IMR-90 (cell line): ENCODE data around the gene RRP1. TPM values are rescaled to one million over a fixed set of nuclear protein-coding genes. Genes with fewer than 3 reads are reported as not detected.

Experiments used
- ATAC-seq: fragments of 200-7000 bp; cut with Tn5 transposase; 2 replicates; pipeline ENCODE4 v1.9.1; 2020; ENCODE audit warnings: low read depth, mild to moderate bottlenecking, moderate library complexity
- BruUV-seq: library from RNA; stranded (reverse); fragments of 400-500 nt; replicated peaks from 2 replicates; lab custom pipeline; 2021; lab: Mats Ljungman, UMichigan
- CTCF ChIA-PET: fragments of 300-600 bp; formaldehyde crosslinking; extraction: SDS; loops from one replicate; lab custom pipeline; 2021; ENCODE audit warnings: antibody characterized with exemption; lab: Yijun Ruan, JAX
- POLR2A ChIA-PET: fragments of 300-600 bp; sonication (Branson Sonifier 250); formaldehyde crosslinking; loops from one replicate; lab custom pipeline; 2022; ENCODE audit warnings: antibody characterized with exemption; ENCODE audit not compliant: unreplicated experiment; lab: Charles Lee
- DNase-seq: peaks from one replicate; pipeline ENCODE4 v3.0.0; 2013
- H2AFZ ChIP-seq: replicated peaks from 2 replicates; pipeline ENCODE3; 2013; ENCODE audit warnings: low read length, mild to moderate bottlenecking; ENCODE audit not compliant: poor library complexity
- H2AK5ac ChIP-seq: 2 replicates; pipeline ENCODE4 v1.6.1; 2013; ENCODE audit warnings: low read depth, low read length, inconsistent platforms
- H2AK9ac ChIP-seq: replicated peaks from 2 replicates; pipeline ENCODE3; 2013; ENCODE audit warnings: mild to moderate bottlenecking, low read depth, low read length, moderate library complexity; ENCODE audit not compliant: poor library complexity
- H2BK120ac ChIP-seq: 2 replicates; pipeline ENCODE4 v1.6.1; 2013; ENCODE audit warnings: low read depth, low read length, inconsistent platforms
- H2BK15ac ChIP-seq: 3 replicates; pipeline ENCODE4 v1.6.1; 2013; ENCODE audit warnings: low read depth, low read length, inconsistent platforms
- H2BK20ac ChIP-seq: 2 replicates; pipeline ENCODE4 v1.6.1; 2013; ENCODE audit warnings: low read depth, mild to moderate bottlenecking, inconsistent platforms, low read length, moderate library complexity
- H2BK5ac ChIP-seq: 2 replicates; pipeline ENCODE4 v1.6.1; 2013; ENCODE audit warnings: mild to moderate bottlenecking, low read depth, low read length, inconsistent platforms; ENCODE audit not compliant: poor library complexity, severe bottlenecking
- H3K14ac ChIP-seq: replicated peaks from 2 replicates; pipeline ENCODE4 v1.6.1; 2013; ENCODE audit warnings: low read depth, low read length, inconsistent platforms
- H3K18ac ChIP-seq: 2 replicates; pipeline ENCODE4 v1.6.1; 2013; ENCODE audit warnings: low read depth, low read length, control low read depth
- H3K23ac ChIP-seq: 2 replicates; pipeline ENCODE4 v1.6.1; 2013; ENCODE audit warnings: low read depth, low read length, inconsistent platforms
- H3K27ac ChIP-seq: 2 replicates; pipeline ENCODE4 v1.5.1; 2013; ENCODE audit warnings: mild to moderate bottlenecking, control low read depth, low read length; ENCODE audit not compliant: insufficient read depth
- H3K27me3 ChIP-seq: 2 replicates; pipeline ENCODE4 v1.6.1; 2013; ENCODE audit warnings: low read length; ENCODE audit not compliant: control insufficient read depth, insufficient read depth
- H3K36me3 ChIP-seq: 2 replicates; pipeline ENCODE4 v1.6.1; 2013; ENCODE audit warnings: low read length, mixed read lengths; ENCODE audit not compliant: control insufficient read depth, insufficient read depth
- H3K4ac ChIP-seq: 2 replicates; pipeline ENCODE4 v1.6.1; 2013; ENCODE audit warnings: low read depth, low read length, inconsistent platforms
- H3K4me1 ChIP-seq: 2 replicates; pipeline ENCODE4 v1.6.1; 2013; ENCODE audit warnings: low read length, mixed read lengths; ENCODE audit not compliant: control insufficient read depth, insufficient read depth
- H3K4me2 ChIP-seq: 2 replicates; pipeline ENCODE4 v1.6.1; 2013; ENCODE audit warnings: low read depth, mild to moderate bottlenecking, control low read depth, low read length, moderate library complexity
- H3K4me3 ChIP-seq: 2 replicates; pipeline ENCODE4 v1.5.1; 2013; ENCODE audit warnings: low read depth, mild to moderate bottlenecking, control low read depth, low read length, moderate library complexity; ENCODE audit not compliant: insufficient read depth
- H3K56ac ChIP-seq: 2 replicates; pipeline ENCODE4 v1.6.1; 2013; ENCODE audit warnings: low read length, inconsistent platforms; ENCODE audit not compliant: insufficient read depth; ENCODE audit errors: extremely low read depth
- H3K79me1 ChIP-seq, 2 experiments: 2 replicates each; pipeline ENCODE4 v1.6.1; 2013; ENCODE audit warnings: low read length in 2 of 2, inconsistent platforms in 1 of 2, low read depth in 1 of 2
- H3K9ac ChIP-seq: 2 replicates; pipeline ENCODE4 v1.6.1; 2013; ENCODE audit warnings: low read depth, low read length, control low read depth
- H3K9me1 ChIP-seq: 2 replicates; pipeline ENCODE4 v1.6.1; 2013; ENCODE audit warnings: low read length, inconsistent platforms; ENCODE audit not compliant: insufficient read depth
- H3K9me3 ChIP-seq: 2 replicates; pipeline ENCODE4 v1.6.1; 2013; ENCODE audit warnings: low read length; ENCODE audit not compliant: control insufficient read depth, insufficient read depth
- H4K20me1 ChIP-seq: 2 replicates; pipeline ENCODE4 v1.6.1; 2013; ENCODE audit warnings: low read length, inconsistent platforms; ENCODE audit not compliant: insufficient read depth
- H4K5ac ChIP-seq: 2 replicates; pipeline ENCODE4 v1.6.1; 2013; ENCODE audit warnings: mild to moderate bottlenecking, low read depth, low read length, control low read depth
- H4K8ac ChIP-seq, 2 experiments: 2 replicates each; pipeline ENCODE4 v1.6.1; 2013; ENCODE audit warnings: low read depth in 2 of 2, low read length in 2 of 2, control low read depth in 1 of 2, inconsistent platforms in 1 of 2
- H4K91ac ChIP-seq: 2 replicates; pipeline ENCODE4 v1.6.1; 2013; ENCODE audit warnings: low read depth, low read length, inconsistent platforms; ENCODE audit not compliant: insufficient read depth
- BHLHE40 ChIP-seq: fragments of 150-350 bp; IDR thresholded peaks from 2 replicates; pipeline ENCODE4 v1.6.1; 2016; ENCODE audit warnings: mild to moderate bottlenecking, low read depth, low read length
- CEBPB ChIP-seq: IDR thresholded peaks from 2 replicates; pipeline ENCODE4 v1.6.1; 2012; ENCODE audit warnings: low read depth, low read length, improper control_type of control experiment
- CHD1 ChIP-seq: IDR thresholded peaks from 2 replicates; pipeline ENCODE4 v1.6.1; 2012; ENCODE audit warnings: low read depth, low read length, improper control_type of control experiment
- CTCF ChIP-seq: conservative IDR thresholded peaks from 2 replicates; pipeline ENCODE4 v1.5.1; 2012; ENCODE audit warnings: mild to moderate bottlenecking, low read depth, low read length, improper control_type of control experiment
- ELK1 ChIP-seq: fragments of 150-350 bp; IDR thresholded peaks from 2 replicates; pipeline ENCODE4 v1.6.1; 2016; ENCODE audit warnings: low read depth, mild to moderate bottlenecking, low read length, moderate library complexity, borderline replicate concordance
- FOS ChIP-seq: fragments of 150-350 bp; IDR thresholded peaks from 2 replicates; pipeline ENCODE4 v1.6.1; 2016; ENCODE audit warnings: low read depth, low read length
- MAFK ChIP-seq: IDR thresholded peaks from 2 replicates; pipeline ENCODE4 v1.6.1; 2012; ENCODE audit warnings: low read depth, low read length, improper control_type of control experiment
- MAZ ChIP-seq: IDR thresholded peaks from 2 replicates; pipeline ENCODE4 v1.6.1; 2012; ENCODE audit warnings: low read depth, mild to moderate bottlenecking, low read length, improper control_type of control experiment, moderate library complexity, borderline replicate concordance
- MXI1 ChIP-seq: IDR thresholded peaks from 2 replicates; pipeline ENCODE4 v1.6.1; 2012; ENCODE audit warnings: low read depth, mild to moderate bottlenecking, low read length, moderate library complexity, borderline replicate concordance
- NFE2L2 ChIP-seq: fragments of 150-350 bp; IDR thresholded peaks from 2 replicates; pipeline ENCODE4 v1.6.1; 2016; ENCODE audit warnings: low read depth, mild to moderate bottlenecking, low read length
- POLR2A ChIP-seq: IDR thresholded peaks from 2 replicates; pipeline ENCODE4 v1.6.1; 2012; ENCODE audit warnings: mild to moderate bottlenecking, low read depth, low read length
- RAD21 ChIP-seq: IDR thresholded peaks from 2 replicates; pipeline ENCODE4 v1.6.1; 2012; ENCODE audit warnings: low read length, improper control_type of control experiment
- RCOR1 ChIP-seq: IDR thresholded peaks from 2 replicates; pipeline ENCODE4 v1.6.1; 2012; ENCODE audit warnings: mild to moderate bottlenecking, low read length, improper control_type of control experiment; ENCODE audit not compliant: insufficient replicate concordance
- RFX5 ChIP-seq: IDR thresholded peaks from 2 replicates; pipeline ENCODE4 v1.8.0; 2012; ENCODE audit warnings: low read depth, mild to moderate bottlenecking, low read length, moderate library complexity
- SMC3 ChIP-seq: fragments of 150-350 bp; IDR thresholded peaks from 2 replicates; pipeline ENCODE4 v1.6.1; 2016; ENCODE audit warnings: low read depth, mild to moderate bottlenecking, antibody characterized with exemption, low read length, moderate library complexity
- WGBS, 2 experiments: methylation state at CpG; one replicate each; pipeline versions ENCODE4 v1.1.5 to v1.1.7; 2013; ENCODE audit warnings: missing lambda C conversion rate in 2 of 2; ENCODE audit not compliant: insufficient read length in 1 of 2; ENCODE audit errors: extremely low coverage in 2 of 2; 5-methylcytosine and 5-hydroxymethylcytosine counted together
- dilution Hi-C: fragments of 300-500 bp; cut with HindIII; formaldehyde crosslinking; loops from one replicate; pipeline ENCODE4 v1.14.3; 2018; ENCODE audit warnings: low sequenced_read_pairs; ENCODE audit not compliant: unreplicated experiment
- in situ Hi-C: fragments of 300-500 bp; cut with MboI; formaldehyde crosslinking; loops from 3 replicates; pipeline ENCODE4 v1.14.3; 2019; ENCODE audit warnings: low sequenced_read_pairs, inconsistent platforms, mixed read lengths
- intact Hi-C: fragments of 100-400 bp; cut with micrococcal nuclease; formaldehyde crosslinking; loops from 2 replicates; pipeline ENCODE4 v1.10.0; 2022
- polyA plus RNA-seq, 3 experiments: library from polyadenylated mRNA; depleted of rRNA; stranded (reverse); fragments of >200 nt; gene quantifications; 2 replicates each; pipeline ENCODE4 v1.2.3, GENCODE V29; 2012; ENCODE audit warnings: low replicate concordance in 1 of 3
- total RNA-seq: library from RNA; depleted of rRNA; stranded (reverse); fragments of >200 nt; gene quantifications from 2 replicates; pipeline ENCODE4 v1.2.3, GENCODE V29; 2012
- TF ChIP-seq, protein P1 (sequence below): fragments of 150-350 bp; IDR thresholded peaks from 2 replicates; pipeline ENCODE4 v1.6.1; 2017; ENCODE audit warnings: mild to moderate bottlenecking, antibody characterized with exemption, low read length, low read depth

RRP1 gene
- total and polyA plus RNA-seq, 2 of the 4 experiments (the other 2 are of a cell fraction): 20.2 to 23.3 TPM

GRCh38 chr21:43812957-43813655 lies 23.7 kb downstream of the RRP1 start:
- Histone ChIP-seq H4K5ac (no peak overlapping the region), H3K4me2 (no peak overlapping the region), H3K18ac (no peak overlapping the region), H2BK120ac (no peak overlapping the region), H4K20me1 (peaks cover 7% of the 10 kb centered on the region), H2BK15ac (no peak overlapping the region; the same call in 2 of the 3 replicates), H3K36me3 (no peaks in the 10 kb centered on the region), H2AK5ac (no peak overlapping the region), H3K9me1 (no peaks in the 10 kb centered on the region), H3K79me1 (no peaks in the 10 kb centered on the region), H3K23ac (no peak overlapping the region), H3K9ac (no peak overlapping the region), H3K4ac (no peak overlapping the region), H2AK9ac (no peak overlapping the region), H3K27ac (no peak overlapping the region), H2AFZ (peak overlapping the region; percentile 11), H4K8ac (no peak overlapping the region), H2BK5ac (no peak overlapping the region), H3K27me3 (no peaks in the 10 kb centered on the region; the same call in 1 of the 2 replicates), H2BK20ac (no peak overlapping the region), H3K4me1 (peaks cover 2% of the 10 kb centered on the region; the same call in 1 of the 2 replicates), H3K9me3 (no peaks in the 10 kb centered on the region), H4K91ac (no peak overlapping the region), H3K4me3 (no peak overlapping the region), H3K14ac (no peak overlapping the region), H3K56ac (no peak overlapping the region)
- ChIA-PET CTCF (no interaction called here), POLR2A (no interaction called here)
- no peak for TF ChIP-seq MXI1
- TF ChIP-seq CTCF: no peak
- TF ChIP-seq CEBPB: no peak
- TF ChIP-seq BHLHE40: no peak
- TF ChIP-seq MAFK: no peak
- no peak for TF ChIP-seq MAZ
- TF ChIP-seq POLR2A: no peak
- TF ChIP-seq FOS: no peak
- no peak for TF ChIP-seq RFX5
- no peak for TF ChIP-seq ELK1
- no peak for TF ChIP-seq CHD1
- no peak for TF ChIP-seq RCOR1
- TF ChIP-seq, protein P1, sequence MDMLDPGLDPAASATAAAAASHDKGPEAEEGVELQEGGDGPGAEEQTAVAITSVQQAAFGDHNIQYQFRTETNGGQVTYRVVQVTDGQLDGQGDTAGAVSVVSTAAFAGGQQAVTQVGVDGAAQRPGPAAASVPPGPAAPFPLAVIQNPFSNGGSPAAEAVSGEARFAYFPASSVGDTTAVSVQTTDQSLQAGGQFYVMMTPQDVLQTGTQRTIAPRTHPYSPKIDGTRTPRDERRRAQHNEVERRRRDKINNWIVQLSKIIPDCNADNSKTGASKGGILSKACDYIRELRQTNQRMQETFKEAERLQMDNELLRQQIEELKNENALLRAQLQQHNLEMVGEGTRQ: no peak
- no peak for TF ChIP-seq NFE2L2
- no peak for TF ChIP-seq SMC3
- TF ChIP-seq RAD21: no peak
- dilution Hi-C loops (no loop called here), in situ Hi-C loops (no loop called here), intact Hi-C loops (no loop called here)
- 96% methylated on average over 5 of the region's 19 CpGs; no CpG with 5 or more reads in 1 of the 2 experiments for WGBS, 2 experiments
- DNase-seq (no peak), ATAC-seq (no peak)
- no TSS peak for BruUV-seq
